Measurements from ENCODE around the gene PLCL1.
"Not testable (repeated sequence)": the region's sequence is repeated elsewhere in the genome, so short reads cannot be mapped to it uniquely, and the experiment has no call there.

The PLCL1 gene

DNA sequence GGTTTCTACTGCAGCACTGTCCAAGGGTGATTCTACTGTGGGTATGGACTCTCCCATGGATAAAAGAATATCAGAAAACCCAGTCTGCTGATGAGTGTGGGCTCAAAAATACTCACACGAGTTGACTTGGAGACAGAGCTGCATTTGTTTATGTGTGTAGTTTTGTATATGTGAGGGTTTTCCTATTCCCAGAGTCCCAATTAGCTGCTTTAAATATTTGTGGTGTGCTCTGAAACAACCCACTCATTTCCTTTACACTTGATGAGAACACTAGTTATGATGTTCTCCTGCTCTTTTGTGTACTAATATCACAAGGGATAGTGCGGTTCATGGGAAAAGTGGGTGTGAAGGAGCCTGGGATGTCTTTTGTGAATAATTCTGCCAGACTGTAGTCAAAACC, 337.3 kb downstream of the PLCL1 start:
- no peak for DNase-seq

DNA sequence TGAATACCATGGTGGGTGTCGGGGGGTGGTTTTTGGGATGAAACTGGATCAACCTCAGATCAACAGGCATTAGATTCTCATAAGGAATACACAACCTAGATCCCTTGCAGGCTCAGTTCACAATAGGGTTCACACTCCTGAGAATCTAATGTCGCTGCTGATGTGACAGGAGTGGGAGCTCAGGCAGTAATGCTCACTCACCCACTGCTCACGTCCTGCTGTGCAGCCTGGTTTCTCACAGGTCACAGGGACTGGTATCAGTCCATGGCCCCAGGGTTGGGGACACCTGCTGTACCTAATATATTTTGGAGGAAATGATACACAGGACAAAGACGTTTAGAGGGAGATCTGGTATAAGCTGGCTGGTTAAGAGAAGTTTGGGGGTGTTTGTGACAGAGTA, 338.8 kb downstream of the PLCL1 start:
- DNase-seq: no peak

DNA sequence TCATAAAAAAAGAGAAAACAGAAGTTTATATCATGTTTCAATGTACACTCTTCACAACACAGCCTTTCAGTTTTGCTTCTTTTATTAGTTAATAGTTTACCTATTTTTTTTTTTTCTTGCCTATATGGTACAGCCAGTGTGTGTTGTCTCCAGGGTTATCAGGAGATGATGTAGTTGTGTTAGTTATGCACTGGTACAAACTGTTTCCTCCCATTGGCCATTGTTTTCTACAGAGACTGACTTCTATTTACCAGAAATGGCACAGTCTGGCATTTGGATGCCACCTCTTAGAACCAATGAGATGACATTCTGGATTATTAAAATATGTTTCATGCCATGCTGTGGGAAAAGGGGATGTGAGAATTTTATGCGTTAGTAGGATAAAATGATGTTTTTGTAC, 339.4 kb downstream of the PLCL1 start:
- DNase-seq: no peak

DNA sequence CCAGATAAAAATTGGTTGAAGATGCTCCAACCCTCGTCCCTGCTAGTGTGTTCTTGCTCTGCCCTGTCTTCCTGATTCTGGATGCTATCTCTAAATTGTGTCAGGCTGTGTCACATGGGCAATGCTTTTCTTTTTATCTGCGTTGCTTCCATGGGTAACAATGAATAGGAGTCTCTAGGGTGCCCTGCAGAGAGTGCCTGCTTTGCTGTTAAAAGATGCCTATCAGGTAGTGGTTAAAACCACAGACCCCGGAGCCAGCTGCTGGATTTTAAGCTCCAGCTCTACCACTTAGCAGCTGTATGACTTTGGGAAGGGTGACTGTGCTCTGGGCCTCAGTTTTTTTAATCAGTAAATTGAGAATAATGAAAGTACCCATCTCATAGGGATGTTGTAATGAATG, 340.3 kb downstream of the PLCL1 start:
- no peak for DNase-seq

DNA sequence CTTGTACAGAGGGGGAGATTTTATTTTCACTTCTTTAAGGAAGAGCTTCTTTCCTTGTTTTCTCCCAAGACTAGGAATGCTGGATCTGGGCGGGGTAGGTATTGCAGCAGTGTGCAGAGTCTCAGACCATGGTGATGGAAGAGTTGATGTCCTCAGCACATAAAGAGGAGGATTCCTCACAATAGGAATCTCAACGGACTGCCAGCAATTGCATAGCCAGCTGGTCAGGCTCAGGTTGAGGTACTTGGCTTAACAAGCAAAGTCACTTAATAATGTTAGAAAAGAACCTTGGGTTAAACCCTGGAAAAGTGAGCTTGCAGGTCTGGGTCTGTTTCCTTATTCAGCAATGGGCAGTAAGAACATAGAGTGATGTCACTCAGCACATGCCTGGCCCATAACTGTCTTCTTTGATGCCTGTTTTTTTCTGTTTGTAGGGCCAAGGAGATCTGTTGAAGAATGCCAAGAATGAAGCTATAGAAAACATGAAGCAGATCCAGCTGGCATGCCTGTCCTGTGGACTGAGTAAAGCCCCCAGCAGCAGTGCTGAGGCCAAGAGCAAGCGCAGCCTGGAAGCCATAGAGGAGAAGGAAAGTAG, 342.1 kb downstream of the PLCL1 start:
- no peak for DNase-seq

DNA sequence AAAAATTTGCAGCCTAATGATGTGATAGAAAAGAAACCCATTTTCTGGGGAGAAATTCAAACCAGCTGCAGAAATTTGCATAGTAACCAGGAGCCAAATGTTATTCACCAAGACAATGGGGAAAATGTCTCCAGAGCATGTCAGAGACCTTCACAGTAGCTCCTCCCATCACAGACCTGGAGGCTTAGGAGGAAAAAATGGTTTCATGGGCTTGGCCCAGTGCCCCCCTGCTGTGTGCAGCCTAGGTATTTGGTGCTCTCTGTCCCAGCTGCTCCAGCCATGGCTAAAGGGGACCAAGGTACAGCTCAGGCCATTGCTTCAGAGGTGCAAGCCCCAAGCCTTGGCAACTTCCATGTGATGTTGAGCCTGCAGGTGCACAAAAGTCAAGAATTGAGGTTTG, 352.9 kb downstream of the PLCL1 start:
- DNase-seq: no peak

DNA sequence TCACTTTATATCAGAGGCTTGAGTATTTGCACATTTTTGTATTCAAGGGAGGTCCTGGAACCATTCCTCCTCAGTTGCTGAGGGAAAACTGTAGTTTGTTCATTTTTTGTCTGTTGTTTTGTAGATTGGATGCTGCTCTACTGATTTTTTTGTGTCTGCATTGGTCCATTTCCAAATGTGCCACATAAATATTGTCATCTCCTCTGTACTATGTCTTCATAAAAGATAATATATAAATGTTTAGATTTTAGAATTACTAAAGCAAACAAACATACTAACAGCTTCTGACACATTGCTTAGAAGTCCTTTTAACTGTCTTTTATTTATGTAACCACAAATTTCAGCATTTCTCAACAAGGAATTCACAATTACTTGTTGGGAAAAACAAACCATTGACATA, 356.8 kb downstream of the PLCL1 start:
- DNase-seq: no peak

DNA sequence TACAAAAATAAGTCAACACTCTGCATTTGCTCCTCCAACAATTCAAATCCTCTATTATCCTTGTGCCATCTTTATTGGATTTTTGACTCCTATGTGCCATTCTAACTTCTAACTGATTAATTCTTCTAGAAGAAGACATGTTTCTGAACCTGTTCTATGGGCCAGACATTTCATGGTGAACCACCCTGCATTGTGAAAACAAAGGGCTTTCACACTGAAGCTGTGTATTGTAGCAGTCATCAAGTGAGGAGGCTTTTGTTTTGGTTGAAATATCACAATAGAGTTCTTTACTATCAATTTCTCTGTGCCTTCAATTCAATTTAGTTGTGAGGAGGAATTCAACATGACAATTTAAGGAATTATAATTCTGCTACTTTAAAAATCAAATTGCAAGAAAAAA, 357.9 kb downstream of the PLCL1 start:
- DNase-seq: no peak

DNA sequence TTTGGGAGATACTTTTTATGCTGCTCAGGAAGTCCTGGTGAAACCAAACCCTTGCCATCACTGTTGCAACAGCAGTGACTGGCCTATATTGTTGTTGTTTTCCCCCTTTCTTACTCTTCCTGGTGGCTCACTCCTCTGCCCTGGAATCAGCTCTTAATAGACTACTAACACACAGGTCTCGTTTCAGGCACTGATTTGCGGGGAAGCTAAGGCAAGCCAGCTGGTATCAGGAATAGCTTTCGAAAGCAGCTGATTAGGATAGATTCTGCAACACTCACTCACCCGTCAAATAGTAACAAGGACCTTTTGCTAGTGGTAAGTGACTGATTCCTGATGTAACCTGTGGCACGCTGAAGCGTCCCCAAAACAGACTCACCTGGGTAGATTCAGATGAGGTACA, 360.4 kb downstream of the PLCL1 start:
- DNase-seq: no peak

DNA sequence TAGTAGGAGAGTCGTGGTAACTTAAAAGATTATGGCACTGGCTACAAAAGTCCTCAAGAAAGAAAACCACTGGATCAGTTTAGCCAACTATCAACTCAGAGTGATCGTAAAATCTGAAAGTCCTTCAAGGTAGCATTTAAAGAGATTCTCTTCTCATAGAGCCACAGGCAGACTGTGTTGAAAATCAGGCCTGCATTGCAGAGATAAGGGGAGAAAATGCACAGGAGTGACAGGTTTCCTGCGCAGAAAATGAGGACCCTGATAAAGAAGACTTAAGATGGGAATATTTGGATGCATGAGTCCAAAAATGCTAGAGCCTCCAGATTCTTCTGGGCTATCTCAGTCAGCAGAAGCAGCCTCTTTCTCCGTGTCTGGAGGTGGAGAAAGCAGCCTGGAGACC, 360.9 kb downstream of the PLCL1 start:
- DNase-seq: no peak

DNA sequence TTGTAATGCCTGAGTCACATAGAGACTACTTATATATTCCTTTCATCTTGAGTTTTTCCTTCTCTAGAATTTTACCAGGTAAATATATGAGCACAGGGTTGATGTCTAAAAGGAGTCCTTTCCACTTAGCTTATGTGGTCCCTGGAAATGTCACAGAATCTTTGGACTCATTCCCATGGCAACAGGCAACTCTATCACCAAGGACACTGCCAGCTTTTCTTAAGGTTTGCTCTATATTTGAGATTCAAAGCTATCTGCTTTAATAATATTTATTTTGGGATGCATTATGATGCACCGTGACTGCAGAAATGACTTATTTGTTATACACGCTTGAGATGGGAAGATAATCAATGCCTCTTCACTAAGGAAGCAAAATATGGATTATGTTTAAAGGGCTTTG, 363.0 kb downstream of the PLCL1 start:
- DNase-seq: no peak

DNA sequence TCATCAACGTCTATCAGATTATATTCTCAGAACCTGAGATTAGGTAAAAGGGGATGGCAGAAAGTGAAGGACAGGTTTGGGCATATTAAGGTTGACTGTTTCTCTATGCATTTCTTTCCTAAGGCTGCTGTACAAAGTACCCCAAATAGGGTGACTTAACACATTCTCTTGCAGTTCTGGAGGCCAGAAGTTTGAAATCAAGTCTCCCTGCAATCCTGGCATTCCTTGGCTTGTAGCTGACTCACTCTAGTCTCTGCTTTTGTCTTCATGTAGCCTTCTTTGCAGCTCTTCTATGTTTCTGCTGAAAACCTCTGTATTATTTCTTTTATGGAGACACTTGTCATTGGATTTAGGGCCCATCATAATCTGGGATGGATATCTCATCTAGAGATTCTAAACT, 364.3 kb downstream of the PLCL1 start:
- no peak for DNase-seq

DNA sequence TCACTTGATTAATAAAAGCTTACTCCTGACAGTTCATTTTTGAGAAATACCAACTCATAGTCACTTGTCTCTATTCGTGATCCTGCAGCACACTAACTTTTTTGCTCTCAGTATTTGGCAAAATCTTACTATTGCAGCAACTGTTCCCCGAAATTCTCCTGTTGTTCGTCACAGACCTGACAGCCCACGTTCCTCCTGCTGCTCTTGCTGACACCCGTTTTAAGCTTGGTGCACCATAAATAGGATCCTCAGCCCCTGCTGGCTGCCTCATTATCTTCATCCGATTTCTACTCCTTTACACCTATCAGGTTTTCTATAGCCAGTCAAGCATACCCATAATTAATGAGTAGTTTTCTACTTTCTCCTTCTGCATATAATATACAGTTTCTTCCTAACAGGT, 368.8 kb downstream of the PLCL1 start:
- no peak for DNase-seq

DNA sequence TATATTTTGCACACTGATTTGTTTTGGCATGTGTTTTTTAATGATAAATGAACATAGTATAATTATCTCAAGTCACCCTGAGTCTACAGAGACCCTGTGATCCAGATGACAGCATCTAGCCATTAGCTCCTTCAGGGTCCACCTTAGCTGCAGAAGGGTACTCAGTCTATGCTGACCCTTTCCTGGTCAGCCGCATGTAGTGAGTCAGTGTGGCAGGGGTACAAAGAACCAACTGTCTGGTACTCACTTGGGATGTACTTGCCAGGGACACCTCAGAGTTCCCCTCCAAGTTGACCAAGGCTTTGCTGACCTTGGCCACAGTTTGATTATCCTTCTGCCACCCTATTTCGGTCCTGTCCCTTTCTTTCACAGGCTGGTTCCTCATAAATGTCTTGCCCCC, 369.5 kb downstream of the PLCL1 start:
- DNase-seq: no peak

DNA sequence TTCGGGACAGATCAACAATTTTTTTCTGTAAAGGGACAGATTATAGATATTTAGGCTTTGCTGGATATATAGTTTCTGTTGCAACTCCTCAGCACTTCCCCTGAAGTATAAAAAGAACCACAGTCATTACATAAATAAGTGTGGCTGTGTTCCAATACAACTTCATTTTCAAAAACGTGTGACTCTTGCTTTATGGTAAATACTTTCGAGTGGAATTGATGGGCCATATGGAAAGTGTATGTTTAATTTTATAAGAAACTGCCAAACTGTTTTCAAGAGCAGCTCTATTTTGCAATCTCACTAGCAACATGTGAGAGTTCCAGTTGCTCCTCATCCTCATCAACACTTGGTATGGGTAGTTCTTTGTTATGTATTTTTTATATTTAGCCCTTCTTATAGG, 370.9 kb downstream of the PLCL1 start:
- no peak for DNase-seq

DNA sequence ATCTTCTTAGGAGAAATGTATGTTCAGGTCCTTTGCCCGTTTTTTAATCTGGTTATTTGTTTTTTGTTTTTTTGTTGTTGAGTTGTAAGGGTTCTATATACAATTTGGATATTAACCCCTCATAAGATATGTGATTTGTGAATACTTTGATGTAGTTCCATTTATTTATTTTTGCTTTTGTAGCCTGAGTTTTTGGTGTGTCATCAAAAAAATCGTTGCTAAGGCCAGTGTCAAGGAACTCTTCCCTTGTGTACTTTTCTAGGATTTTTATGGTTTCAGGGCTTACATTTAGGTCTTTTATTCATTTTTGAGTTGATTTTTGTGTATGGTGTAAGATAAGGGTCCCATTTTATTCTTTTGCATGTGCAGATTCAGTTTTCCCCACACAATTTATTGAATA, 372.6 kb downstream of the PLCL1 start:
- DNase-seq: no peak

DNA sequence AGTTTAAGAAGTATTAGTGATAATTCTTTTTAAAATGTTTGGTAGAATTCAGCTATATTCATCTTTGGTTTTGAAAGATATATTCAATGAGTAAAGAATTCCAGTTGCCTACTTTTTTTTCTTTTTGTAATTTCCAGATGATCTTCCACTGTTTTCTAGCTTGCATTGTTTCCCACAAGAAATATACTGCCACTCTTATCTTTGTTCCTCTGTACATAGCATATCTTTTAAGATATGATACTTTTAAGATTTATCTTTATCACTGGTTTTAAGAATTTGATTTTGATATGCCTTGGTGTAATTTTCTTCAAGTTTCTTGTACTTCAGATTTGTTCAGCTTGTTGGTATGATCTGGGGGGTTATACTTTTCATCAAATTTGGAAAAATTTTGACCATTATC, 374.4 kb downstream of the PLCL1 start:
- DNase-seq: no peak

DNA sequence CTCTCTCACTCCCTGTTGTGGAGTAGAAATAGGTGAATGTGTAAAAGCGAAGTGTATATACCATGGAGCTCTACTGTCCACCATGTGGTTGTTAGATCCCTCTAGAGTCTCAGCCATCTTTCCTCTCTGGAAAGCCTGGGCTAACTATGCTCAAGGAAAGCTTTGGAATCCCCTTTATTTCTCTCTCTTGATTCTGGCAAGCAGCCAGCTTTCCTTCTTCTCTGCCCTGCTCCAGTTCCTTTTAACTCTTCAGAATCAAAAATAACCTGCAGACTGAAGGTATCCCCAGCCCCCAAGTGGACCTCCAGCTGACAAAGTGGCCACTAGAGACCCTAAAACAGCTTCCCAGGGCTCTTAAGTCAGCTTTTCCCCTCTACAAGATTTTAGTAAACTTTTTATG, 381.9 kb downstream of the PLCL1 start:
- no peak for DNase-seq

DNA sequence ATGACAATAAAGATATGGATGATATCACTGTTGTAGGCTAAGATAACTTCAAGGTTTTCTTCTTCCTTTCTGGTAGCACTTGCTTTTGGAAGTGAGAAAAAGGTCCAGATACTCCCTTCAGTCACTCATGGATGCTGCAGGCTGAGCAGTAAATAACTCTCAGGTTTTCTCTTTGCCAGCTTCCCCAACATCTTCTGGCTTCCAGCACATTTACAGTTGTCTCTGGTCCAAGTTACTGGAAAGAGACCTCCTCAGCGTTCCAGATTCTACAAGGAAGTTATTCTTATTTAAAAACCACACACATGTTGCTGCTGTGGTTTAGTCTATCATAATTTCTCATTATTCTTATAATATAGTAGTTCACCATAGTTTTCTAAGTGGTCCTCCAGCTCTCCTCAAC, 383.4 kb downstream of the PLCL1 start:
- DNase-seq: no peak

DNA sequence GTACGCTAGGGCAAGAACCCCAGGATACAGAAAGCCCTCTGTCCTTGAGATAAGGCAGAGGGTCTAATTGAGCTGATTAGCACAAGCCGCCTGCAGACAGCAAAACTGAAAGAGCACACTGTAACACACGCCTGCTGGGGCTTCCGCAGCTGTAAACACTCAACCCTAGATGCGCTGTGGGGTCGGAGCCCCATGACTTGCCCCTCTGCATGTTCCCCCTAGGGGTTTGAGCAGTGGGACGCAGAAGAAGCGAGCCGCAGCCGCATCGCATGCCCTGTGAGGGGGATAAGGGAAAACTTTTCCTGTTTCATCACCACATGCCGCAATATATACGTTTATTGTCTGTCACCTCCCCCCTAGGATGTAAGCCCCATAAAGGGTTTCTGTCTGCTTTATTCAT, 384.6 kb downstream of the PLCL1 start:
- no peak for DNase-seq

DNA sequence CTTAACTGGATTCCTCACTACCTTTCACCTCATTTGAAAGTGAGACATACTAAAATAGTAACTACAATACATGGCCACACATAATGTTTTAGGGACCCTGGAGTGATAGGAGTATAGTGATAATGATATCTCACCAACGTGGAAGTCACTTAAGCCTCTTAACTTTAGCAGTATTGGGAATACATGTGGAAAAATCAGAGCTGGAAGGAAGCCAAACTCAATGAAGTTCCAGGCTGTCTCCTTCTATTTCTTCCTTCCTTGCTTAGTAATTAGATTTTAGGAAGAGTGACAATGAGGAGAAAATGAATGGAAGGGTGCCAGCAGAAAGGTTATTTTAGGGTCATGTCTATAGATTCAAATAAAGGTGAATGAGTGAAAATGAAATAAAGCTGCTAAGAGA, 387.3 kb downstream of the PLCL1 start:
- no peak for DNase-seq

DNA sequence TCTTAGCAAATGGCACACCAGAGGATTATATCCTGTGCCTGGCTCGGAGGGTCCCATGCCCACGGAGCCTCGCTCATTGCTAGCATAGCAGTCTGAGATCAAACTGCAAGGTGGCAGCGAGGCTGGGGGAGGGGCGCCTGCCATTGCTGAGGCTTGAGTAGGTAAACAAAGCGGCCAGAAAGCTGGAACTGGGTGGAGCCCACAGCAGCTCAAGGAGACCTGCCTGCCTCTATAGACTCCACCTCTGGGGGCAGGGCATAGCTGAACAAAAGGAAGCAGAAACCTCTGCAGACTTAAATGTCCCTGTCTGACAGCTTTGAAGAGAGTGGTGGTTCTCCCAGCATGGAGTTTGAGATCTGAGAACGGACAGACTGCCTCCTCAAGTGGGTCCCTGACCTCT, 392.2 kb downstream of the PLCL1 start:
- DNase-seq: not testable (repeated sequence)
